GM18867 (cell line): ENCODE data around the gene IL32.

Experiments used
- ATAC-seq: cut with Tn5 transposase; IDR thresholded peaks from one replicate; pipeline ENCODE4 v1.9.1; 2021; ENCODE audit warnings: mild to moderate bottlenecking, moderate library complexity; ENCODE audit not compliant: unreplicated experiment

Gene IL32

DNA sequence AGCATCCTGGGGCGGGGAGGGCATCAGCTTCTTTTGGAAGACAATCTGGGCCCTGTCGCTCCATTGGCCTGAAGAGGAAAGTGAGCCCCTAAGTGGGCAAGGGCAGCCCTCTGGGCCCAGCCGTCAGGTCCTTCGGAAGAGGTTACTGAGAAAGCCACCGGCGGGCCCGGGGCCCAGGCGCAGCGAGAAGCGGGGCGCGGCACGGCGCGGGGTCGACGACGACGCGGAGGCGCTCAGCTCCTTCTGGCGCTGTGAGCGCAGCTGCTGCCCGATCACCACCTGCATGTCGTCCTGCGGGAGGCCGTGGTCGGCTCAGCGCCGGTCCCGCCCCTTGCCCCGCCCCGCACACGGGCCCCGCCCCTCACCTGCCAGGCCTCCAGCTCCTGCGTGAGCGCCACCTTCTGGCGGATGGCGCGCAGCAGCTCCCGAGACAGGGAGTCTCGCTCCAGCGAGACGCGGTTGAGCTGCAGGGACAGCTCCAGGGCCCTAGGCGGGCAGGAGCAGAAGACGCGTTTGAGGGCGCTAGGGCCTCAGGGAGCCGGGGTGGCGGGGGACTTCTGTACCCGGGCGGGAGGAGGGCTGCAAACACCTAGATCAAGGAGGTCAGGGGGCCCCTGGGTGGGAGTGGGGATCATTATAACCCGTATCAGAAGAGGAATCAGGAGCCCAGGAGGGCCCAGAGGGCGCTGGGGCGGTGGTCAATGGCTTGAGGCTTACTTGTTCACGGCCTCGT is 37.3 kb upstream of the IL32 start:
- ATAC-seq, result no peak

DNA sequence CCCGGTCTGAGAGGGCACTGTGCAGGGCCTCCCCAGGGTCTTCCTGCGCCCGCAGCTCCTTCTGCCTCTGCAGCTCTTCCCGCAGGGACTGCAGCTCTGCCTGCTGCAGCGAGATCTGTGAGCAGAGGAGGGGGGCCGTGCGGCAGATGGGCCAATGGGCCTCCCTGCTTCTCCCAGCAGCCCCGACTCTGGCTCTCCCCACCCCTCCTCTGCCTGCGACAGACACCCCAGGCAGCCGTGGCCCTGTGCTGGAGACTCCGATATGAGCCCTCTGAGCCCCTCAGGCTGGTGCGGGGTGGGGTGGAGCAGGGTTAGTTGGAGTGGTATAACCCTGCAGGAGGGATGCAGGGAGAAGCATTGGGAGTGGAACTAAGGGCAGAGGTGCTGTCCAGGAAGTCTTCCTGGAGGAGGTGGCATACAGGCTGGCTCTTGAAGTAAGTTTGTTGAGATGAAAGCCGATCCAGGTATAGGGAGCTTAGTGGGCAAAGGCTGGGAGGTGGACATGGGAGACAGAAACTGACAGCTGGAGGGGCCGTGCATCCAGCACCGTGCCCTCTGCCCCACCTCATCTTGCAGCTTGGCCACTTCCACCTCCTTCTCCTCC is 36.6 kb upstream of the IL32 start:
- no peak for ATAC-seq

DNA sequence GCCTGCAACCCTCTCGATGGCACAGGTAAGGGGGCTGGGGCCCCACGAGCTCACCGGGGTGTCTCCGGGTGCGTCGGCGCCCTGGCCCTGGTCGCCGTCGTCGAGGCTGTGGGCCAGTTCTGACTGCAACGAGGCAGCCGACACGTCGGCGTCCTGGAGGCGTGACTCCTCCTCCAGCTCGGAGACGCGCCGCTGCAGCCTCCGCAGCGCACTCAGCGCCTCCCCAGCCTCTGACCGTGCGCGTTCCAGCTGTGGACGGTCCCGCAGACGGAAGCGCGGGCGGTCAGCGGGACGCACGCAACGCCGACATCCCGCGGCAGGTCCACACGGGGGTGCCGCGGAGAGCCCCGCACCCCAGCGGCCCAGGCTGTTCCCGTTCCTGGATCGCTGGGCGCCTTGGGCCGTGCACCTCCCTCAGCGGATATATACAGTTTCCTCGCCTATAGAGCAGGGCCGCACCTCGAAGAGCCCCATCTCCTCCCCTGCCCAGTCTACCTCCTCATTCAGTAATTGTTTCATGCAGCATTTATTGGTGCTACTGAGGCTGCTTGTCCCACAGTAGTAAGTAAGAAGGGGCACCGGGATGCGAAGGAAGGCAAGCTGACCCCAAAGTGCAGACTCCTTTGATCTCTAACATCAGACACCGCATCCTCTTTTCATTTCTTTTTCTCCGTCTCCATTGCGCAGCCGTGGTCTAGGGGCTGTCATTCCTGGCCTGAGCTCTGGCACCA is 35.8 kb upstream of the IL32 start:
- no peak for ATAC-seq

DNA sequence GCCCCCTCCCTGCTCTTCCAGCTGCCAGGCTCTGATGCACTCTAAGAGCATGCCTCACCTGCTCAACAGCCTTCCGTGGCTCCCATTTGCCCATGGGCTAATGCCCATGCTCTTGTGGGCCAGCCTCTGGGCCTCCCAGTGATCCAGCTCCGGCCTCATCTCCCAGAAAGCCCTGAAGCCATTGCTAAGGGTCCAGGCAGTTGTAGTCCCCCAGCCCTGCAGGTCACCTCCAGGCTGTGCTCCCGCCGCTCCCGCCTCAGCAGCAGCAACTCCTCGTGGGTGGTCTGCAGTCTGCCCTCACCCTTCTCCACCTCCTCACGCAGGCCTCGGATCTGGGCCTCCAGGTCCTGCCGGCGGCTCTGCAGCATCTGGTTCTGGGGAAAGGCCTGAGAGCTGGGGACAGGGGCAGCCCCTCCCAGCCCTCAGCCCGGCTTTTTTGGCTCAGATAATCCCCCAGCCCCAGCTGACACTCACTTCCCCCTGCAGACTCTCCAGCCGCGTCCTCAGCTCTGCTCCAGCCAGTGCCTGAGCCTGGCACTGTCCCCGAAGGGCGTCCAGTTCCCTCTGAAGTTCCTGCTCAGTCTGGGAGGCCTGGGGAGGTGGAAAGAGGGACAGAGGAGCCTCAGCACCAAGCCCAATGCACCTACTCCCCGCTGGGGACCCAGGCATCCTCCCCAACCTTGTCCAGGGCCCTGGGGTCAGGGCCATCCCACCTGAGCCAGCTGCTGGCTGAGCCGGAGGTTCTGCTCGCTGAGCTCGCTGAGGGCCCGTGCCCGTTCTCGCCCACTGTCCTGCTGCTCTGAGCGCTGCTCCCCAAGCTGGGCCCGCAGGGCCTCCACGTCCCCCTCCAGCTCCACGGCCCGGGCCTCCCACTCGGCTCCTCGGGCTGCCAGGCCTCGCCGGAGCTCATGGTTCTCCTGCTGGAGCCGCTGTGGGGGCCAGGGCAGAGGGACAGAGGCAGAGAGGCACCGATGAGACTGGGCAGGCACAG is 34.9 kb upstream of the IL32 start:
- ATAC-seq, result no peak

DNA sequence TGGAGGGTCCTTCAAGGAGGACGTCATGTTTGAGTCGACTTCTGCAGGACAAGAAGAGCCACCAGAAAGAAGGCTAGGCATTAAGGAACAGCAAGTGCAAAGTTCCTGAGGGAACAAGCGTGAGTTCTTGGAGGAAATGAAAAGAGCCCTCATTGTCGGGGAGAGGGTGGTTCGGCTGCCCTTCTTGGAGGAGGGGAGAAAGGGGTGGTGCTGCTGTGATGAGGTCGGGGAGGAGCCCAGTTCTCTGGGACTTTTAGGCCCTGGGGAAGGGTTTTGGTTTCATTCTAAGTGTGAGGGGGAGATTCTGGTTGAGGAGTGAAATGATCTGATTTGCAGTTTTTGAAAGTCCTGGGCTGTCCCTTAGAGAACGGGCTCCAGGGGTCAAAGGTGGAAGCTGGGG is 32.8 kb upstream of the IL32 start:
- ATAC-seq, result no peak

DNA sequence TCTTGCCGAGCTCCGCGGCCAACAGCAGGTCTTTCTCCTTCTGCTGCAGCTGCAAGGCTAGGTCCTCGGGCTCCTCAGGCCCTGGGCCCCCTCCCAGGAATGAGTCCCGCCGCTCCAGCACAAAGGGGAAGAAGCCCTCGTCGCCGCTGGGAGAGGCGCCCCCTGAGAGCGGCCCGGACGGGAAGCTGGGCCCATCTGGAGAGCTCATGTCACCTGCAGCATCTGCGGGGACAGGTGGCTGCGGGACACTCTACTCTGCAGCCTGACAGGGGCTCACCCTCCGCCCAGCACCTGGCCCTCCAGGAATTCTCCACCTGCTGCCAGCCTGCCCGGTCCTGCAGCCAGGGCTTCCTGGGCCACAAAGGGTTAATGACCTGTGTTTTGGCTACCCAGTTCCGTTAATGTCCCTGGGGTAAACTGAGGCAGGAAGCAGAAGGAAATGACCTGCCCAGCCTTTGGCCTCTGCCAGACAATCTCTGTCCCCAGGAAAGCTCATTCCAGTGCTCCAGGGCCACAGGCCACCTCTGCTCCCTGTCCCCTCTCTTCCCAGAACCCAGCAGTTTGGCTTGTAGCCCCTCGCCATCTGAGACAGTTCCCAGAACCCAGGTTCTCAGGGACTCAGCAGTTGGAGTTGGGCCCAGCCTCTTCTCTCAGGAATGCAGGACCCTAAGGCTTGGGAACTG is 30.0 kb upstream of the IL32 start:
- no peak for ATAC-seq

DNA sequence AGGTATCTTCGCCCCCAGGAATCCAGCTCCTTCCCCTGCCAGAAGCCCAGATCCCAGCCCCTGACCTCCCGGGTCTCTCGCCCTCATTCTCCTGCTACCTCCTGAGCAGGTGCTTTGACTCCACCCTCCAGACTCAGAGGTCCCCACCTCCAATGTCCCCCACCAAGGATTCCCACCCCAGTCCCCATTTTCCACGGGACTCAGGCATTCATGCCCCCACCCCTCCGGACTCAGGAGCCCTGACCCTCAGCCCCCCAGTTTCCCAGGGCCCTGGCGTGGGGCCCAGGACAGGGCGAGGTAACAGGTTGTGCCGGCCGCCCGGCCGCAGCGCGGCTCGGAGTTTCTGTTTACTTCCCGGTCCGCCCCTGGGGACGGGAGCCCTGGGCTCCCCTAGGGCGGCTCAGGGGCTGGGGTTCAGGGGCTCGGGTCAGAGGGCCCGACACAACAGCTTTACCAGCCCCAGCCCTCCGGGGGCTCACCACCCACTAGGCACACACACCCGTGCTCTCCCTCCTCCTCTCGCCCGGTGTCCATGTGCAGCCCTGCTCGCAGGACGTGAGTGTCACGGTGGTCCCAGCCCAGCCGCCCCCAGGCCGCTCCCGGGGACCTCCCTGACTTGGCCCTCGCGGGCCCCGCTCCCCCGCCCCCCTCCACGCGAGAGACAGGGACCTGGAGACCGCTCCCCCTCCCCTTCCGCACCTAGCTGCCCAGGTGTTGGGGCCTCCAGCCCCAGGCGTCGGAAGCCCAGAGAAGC is 29.3 kb upstream of the IL32 start:
- ATAC-seq, result no peak

DNA sequence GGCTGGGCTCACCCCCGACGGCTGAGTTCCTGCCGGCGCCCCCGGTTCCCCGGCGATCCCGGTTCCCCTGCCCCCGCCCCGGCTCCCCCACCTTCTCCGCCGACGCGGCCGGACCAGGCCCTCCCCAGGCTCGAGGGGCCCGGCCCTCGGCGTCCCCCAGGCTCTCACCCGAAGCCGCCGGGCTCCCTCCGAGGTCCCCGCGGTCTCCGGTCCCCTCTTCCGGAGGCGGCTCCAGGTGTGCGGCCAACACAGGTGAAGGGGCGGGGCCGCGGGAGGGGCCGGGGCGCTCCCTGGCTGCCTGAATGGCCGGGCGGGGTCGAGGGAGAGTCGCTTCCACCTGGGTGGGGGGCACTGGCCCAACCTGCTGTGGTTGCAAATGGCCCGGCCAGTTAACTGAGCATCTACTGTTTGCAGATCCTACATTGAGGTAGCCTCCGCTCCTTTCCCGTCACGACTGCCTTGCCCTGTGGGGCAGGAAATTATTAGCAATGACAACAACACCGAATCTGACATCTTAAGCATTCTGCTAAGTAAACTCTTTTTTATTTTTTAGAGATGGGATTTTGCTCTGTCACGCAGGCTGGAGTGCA is 28.6 kb upstream of the IL32 start, which contains the start of gene BICDL2:
BICDL2 (minus strand) TSS at position 219 of the 590 bp plus-strand sequence. CDS start 1,448 bp downstream, outside the sequence.
- no peak for ATAC-seq

DNA sequence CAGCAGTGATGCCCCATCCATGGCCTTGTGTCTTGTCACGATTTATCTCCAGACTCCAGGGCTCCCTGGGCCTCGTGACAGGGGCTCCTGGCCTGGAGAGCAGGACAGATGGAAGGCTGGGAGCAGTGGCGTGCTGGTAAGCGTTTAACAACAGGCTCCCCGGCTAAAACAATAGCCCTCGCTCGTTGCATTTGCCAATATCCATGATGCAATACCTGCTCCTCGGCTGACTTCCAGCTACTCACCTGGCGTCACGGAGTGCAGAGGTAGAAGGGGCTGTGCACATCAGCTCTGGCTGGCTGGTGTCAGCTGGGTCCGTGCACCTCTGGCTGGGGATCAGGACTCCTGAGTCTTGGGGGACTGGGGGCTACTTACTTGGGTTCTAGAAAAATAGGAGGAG is 27.2 kb upstream of the IL32 start:
- ATAC-seq, result no peak

DNA sequence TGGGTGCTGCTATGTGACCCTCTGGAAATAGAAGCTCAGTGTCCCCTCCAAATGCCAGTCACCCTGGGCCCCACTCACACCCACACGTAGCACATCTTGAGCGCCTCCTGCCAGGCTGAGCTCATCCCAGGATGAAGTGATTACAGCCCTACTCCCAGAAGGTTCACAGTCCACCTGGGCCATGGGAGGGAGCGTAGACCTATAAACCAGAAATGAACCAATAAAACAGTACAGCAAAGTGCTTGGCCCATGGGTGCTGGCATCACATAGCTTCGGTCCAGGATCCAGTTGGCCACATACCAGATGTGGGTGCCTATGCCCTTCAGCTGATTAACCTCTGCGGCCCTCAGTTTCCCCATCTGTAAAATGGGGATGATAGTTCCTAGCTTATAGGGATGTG is 26.5 kb upstream of the IL32 start:
- ATAC-seq, result no peak

DNA sequence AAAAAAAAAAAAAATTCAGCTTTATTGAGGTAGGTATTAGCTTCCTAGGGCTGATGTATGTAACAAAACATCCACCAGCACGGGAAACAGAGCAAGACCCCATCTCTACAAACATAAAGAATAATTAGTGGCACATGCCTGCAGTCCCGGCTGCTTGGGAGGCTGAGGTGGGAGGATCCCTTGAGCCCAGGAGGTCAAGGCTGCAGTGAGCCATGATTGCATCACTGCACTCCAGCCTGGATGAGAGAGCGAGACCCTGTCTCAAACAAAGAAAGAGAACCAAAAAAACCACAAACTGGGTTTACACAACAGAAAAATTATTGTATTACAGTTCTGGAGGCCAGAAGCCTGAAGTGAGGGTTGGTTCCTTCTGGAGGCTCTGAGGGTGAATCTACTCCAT is 23.1 kb upstream of the IL32 start:
- ATAC-seq, result no peak

DNA sequence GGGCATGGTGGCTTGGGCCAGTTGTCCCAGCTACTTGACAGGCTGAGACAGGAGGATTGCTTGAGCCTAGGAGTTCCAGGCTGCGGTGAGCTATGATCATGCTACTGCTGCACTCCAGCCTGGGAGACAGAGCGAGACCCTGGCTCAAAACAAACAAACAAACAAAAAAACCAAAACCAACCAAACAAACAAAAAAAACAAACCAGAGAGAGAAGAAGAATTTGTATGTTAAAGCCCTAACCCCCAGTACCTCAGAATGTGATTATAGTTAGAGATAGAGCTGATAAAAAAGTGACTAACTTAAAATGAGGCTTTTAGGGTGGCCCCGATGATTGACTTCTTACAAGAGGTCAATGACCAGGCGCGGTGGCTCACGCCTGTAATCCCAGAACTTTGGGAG is 20.7 kb upstream of the IL32 start:
- ATAC-seq, result no peak

DNA sequence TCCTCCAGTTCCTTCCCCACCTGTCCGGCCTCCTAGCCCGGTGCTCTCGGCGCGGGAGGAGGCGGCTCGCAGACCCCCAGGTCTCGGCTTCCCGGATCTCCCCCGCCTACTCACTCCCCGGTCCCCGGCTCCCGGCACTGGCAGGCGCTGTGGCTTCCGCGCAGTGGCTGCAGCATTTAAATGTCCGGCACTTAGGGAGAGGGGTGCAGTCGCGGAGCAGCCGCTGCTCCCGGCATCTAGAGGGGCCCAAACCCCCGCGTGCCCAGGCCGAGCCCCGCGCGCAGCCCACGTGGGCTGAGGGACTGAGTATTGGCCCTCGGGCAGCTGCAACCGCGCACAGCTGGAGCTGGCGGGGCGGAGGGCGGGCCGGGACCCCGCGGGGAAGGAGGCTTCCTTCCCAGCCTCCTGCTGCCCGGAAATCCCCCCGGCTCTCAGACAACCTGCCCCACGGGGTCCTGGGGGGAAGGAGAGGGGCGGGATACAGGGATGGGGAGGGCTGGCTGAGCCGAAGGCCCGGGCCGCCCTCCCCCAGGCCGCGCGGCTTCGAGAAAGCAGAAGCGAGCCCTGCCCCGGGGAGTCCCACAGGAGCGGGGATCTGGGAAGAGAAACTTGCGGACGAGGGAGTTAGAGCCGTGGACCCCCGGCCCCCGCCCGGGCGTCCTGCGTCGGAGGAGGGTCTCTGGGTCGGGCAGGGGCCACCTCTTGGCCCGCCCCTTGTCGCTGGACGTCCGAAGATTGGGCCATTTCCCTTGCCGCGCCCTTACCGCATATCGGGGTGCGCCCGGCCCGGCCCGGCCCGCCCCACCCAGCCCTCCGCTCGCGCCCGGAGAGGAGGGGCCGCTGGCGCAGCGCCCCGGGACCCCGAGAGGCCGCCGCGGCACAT is 19.4 kb upstream of the IL32 start, which contains the start of gene MMP25:
MMP25 (plus strand) TSS at position 804 of the 883 bp plus-strand sequence. CDS start 357 bp downstream, outside the sequence.
- no peak for ATAC-seq

DNA sequence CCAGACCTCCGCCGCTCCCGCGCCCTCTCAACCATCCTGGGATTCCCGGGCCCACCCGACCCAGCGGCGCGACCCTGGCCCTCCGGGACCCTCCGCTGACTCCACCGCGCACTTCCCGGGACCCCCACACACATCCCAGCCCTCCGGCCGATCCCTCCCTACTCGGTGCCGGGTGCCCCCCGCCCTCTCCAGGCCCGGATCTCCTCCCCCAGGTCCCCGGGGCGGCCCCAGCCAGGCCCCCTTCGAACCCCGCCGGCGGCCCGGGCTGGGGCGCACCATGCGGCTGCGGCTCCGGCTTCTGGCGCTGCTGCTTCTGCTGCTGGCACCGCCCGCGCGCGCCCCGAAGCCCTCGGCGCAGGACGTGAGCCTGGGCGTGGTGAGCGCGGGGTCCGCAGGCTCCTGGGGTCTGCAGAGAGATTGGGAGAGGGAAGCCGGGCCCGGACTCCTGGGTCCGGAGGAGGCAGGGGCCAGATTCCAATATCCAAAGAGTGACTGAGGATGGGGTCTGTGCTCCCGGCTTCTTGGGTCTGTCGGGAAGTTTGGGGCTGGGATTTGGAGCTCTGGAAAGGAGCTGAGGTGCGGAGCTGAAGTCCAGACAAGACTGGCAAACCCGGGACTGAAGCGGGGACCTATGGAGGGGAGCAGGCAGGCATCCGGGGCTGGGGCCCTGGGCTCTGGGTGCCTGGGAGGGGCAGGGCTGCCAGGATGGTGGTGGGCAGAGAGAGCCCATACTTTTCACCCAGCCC is 18.6 kb upstream of the IL32 start:
- ATAC-seq, result no peak

DNA sequence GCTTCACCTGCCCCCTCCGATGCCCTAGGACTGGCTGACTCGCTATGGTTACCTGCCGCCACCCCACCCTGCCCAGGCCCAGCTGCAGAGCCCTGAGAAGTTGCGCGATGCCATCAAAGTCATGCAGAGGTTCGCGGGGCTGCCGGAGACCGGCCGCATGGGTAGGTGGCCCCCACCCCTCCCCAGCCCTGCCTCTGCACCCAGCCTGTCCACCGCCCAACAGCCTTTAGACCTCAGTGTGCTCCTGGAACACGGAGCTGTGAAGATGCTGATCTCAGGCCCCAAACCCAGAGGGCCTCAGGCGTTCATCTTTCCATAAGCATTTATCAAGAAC is 18.1 kb upstream of the IL32 start:
- ATAC-seq, result no peak

DNA sequence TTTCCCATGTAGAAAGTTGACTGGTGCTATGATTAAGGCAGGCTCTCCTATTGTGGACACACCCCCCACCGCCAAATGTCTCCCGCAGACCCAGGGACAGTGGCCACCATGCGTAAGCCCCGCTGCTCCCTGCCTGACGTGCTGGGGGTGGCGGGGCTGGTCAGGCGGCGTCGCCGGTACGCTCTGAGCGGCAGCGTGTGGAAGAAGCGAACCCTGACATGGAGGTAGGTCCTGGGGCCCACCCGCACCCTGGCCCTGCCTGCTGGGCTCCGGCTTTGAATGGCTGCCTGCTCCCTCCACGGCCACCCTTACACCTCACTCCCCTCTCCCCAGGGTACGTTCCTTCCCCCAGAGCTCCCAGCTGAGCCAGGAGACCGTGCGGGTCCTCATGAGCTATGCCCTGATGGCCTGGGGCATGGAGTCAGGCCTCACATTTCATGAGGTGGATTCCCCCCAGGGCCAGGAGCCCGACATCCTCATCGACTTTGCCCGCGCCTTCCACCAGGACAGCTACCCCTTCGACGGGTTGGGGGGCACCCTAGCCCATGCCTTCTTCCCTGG is 15.4 kb upstream of the IL32 start:
- ATAC-seq, result no peak

DNA sequence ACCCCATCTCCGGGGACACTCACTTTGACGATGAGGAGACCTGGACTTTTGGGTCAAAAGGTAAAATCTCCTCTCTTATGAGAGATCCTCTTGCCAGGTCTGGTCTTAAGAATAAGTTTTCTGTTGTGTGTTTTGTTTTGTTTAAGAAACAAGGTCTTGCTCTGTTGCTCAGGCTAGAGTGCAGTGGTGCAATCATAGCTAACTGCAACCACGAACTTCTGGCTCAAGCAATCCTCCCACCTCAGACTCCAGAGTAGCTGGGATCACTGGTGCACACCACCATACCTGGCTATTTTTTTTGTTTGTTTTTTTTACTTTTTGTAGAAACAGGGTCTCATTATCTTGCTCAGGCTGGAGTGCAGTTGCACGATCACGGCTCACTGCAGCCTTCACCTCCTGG is 15.0 kb upstream of the IL32 start:
- ATAC-seq, result no peak
